ENCODE measurements around the gene RALGAPA2. TPM values are rescaled to one million over a fixed set of nuclear protein-coding genes. Genes with fewer than 3 reads are reported as not detected.

The RALGAPA2 gene
- total RNA-seq, 1 donor from 2014 or later: 22.1 TPM

- H3K4me3 Mint-ChIP-seq (ENCODE audit: low read depth): peak overlapping the region; percentile 87
- peaks cover 6% of the 10 kb centered on the region for H3K9me3 Mint-ChIP-seq
- peak overlapping the region; percentile 79 for H3K27ac Mint-ChIP-seq
- no peak for DNase-seq (ENCODE audit: low spot score)
- intact Hi-C loops (cut with micrococcal nuclease): loop anchor here (5.0 kb wide), 2 partner anchors 34 to 214 kb away; no protein-coding TSS in a partner anchor
- peaks cover 33% of the 10 kb centered on the region for H3K4me1 Mint-ChIP-seq (ENCODE audit: low read depth)
- H3K36me3 Mint-ChIP-seq (ENCODE audit: low read depth): peaks cover 25% of the 10 kb centered on the region
- no peaks in the 10 kb centered on the region for H3K27me3 Mint-ChIP-seq (ENCODE audit: low read depth)
Observed at GRCh38 chr20:20711413-20711812, 1.0 kb downstream of the RALGAPA2 start.

DNA sequence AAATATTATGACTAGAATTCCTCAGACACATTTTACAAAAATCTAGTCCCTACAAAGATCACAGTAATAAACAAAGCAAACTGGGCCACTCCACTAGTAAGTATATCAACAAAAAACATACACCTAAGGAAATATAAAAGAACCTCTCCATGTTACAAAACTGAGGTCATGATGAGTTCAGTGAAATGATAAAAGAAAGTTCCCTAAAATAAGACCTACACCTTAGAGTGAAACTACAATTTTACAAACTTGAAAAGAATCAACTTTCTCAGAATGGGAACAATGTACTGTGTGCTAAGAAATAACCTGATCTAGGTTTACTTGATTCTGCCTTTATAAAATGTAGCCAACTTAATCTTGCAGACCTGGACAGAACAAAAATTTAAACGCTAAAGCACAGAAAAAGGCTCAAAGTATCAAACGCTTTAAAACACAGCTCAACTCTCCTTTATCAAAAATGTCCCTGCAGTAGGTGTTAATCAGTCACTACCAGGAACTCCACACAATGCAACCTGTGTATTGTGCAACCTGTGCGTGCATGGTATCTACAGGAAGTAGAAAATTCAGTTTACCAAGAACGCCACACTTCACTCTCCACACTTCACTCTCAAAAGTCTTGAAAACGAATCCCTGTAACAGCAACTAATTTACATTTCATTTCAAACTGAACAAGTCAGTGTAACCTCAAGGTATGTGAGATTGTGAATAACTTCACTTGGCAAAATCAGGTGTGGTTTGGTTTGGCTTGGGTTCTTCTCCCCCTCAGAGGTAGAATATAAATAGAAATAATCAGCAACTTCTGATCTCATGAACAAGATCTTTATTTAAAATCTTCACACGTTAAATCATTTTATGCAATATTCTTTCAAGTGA is 1.8 kb downstream of the RALGAPA2 start:
- intact Hi-C loops (cut with micrococcal nuclease): loop anchor here (5.0 kb wide), 2 partner anchors 33 to 213 kb away; no protein-coding TSS in a partner anchor
- Mint-ChIP-seq H3K27ac (peak overlapping the region; percentile 79), H3K4me3 (ENCODE audit: low read depth) (peak overlapping the region; percentile 87), H3K9me3 (peaks cover 6% of the 10 kb centered on the region), H3K36me3 (ENCODE audit: low read depth) (peaks cover 29% of the 10 kb centered on the region), H3K27me3 (ENCODE audit: low read depth) (no peaks in the 10 kb centered on the region), H3K4me1 (ENCODE audit: low read depth) (peaks cover 33% of the 10 kb centered on the region)
- no peak for DNase-seq (ENCODE audit: low spot score)

- no peaks in the 10 kb centered on the region for H3K27me3 Mint-ChIP-seq (ENCODE audit: low read depth)
- intact Hi-C loops (cut with micrococcal nuclease): loop anchor here (5.0 kb wide), 2 partner anchors 33 to 213 kb away; no protein-coding TSS in a partner anchor
- H3K4me3 Mint-ChIP-seq (ENCODE audit: low read depth): no peak overlapping the region
- H3K4me1 Mint-ChIP-seq (ENCODE audit: low read depth): peaks cover 33% of the 10 kb centered on the region
- H3K36me3 Mint-ChIP-seq (ENCODE audit: low read depth): peaks cover 29% of the 10 kb centered on the region
- H3K9me3 Mint-ChIP-seq: peaks cover 6% of the 10 kb centered on the region
- DNase-seq (ENCODE audit: low spot score): no peak
- H3K27ac Mint-ChIP-seq: no peak overlapping the region
Observed at GRCh38 chr20:20709887-20710286, 2.6 kb downstream of the RALGAPA2 start.

GRCh38 chr20:20706285-20706684 is 6.2 kb downstream of the RALGAPA2 start:
- peaks cover 29% of the 10 kb centered on the region for H3K36me3 Mint-ChIP-seq (ENCODE audit: low read depth)
- intact Hi-C loops (cut with micrococcal nuclease): no loop called here

GRCh38 chr20:20702330-20703245 is 9.9 kb downstream of the RALGAPA2 start:
- no peak overlapping the region for H3K4me3 Mint-ChIP-seq (ENCODE audit: low read depth)
- H3K4me1 Mint-ChIP-seq (ENCODE audit: low read depth): peaks cover 6% of the 10 kb centered on the region
- intact Hi-C loops (cut with micrococcal nuclease): no loop called here
- H3K27me3 Mint-ChIP-seq (ENCODE audit: low read depth): no peaks in the 10 kb centered on the region
- peaks cover 9% of the 10 kb centered on the region for H3K36me3 Mint-ChIP-seq (ENCODE audit: low read depth)
- DNase-seq (ENCODE audit: low spot score): no peak
- no peak overlapping the region for H3K27ac Mint-ChIP-seq
- no peaks in the 10 kb centered on the region for H3K9me3 Mint-ChIP-seq

More at GRCh38 chr20:20706285-20706684, 6.2 kb downstream of the RALGAPA2 start:
- DNase-seq (ENCODE audit: low spot score): no peak
- peaks cover 6% of the 10 kb centered on the region for H3K9me3 Mint-ChIP-seq
- H3K4me3 Mint-ChIP-seq (ENCODE audit: low read depth): no peak overlapping the region
- no peaks in the 10 kb centered on the region for H3K27me3 Mint-ChIP-seq (ENCODE audit: low read depth)
- no peak overlapping the region for H3K27ac Mint-ChIP-seq
- peaks cover 26% of the 10 kb centered on the region for H3K4me1 Mint-ChIP-seq (ENCODE audit: low read depth)

DNA sequence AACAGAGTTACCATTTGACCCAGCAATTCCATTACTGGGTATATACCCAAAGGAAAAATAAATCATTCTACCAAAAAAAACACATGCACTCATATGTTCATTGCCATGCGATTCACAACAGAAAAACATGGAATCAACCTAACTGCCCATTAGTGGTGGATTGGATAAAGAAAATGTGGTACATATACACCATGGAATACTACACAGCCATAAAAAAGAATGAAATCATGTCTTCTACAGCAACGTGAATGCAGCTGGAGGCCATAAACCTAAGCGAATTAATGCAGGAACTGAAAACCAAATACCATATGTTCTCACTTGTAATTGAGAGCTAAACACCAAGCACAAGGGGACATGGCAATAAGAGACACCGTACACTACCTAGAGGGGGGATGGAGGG is 12.5 kb downstream of the RALGAPA2 start:
- H3K27me3 Mint-ChIP-seq (ENCODE audit: low read depth): no peaks in the 10 kb centered on the region
- H3K27ac Mint-ChIP-seq: no peak overlapping the region
- no peak overlapping the region for H3K4me3 Mint-ChIP-seq (ENCODE audit: low read depth)
- H3K4me1 Mint-ChIP-seq (ENCODE audit: low read depth): peaks cover 6% of the 10 kb centered on the region
- no peaks in the 10 kb centered on the region for H3K36me3 Mint-ChIP-seq (ENCODE audit: low read depth)
- no peak for DNase-seq (ENCODE audit: low spot score)
- no peaks in the 10 kb centered on the region for H3K9me3 Mint-ChIP-seq
- intact Hi-C loops (cut with micrococcal nuclease): no loop called here

DNA sequence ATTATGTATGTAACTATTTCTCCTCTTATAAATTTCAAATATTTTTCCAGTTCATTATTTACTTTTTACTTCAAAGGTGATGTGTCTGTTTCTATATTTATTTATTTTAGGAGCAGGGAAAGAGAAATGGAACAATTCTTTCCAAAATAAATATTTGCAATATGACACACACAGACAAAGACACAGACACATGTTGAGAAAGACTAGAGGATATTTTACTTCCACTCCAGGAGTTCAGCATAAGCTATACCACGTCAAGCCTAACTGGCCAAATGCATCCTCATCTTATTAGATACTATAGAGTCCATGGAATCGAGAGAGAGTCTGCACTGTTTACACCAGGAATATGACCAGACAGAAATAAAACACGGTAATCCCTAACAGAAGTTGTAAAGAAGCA is 13.3 kb downstream of the RALGAPA2 start:
- no peak overlapping the region for H3K4me3 Mint-ChIP-seq (ENCODE audit: low read depth)
- no peaks in the 10 kb centered on the region for H3K27me3 Mint-ChIP-seq (ENCODE audit: low read depth)
- H3K4me1 Mint-ChIP-seq (ENCODE audit: low read depth): peaks cover 6% of the 10 kb centered on the region
- H3K27ac Mint-ChIP-seq: no peak overlapping the region
- intact Hi-C loops (cut with micrococcal nuclease): no loop called here
- DNase-seq (ENCODE audit: low spot score): no peak
- H3K36me3 Mint-ChIP-seq (ENCODE audit: low read depth): no peaks in the 10 kb centered on the region
- H3K9me3 Mint-ChIP-seq: no peaks in the 10 kb centered on the region

GRCh38 chr20:20697325-20697845 is 15.1 kb downstream of the RALGAPA2 start:
- no peaks in the 10 kb centered on the region for H3K27me3 Mint-ChIP-seq (ENCODE audit: low read depth)
- no peak for DNase-seq (ENCODE audit: low spot score)
- no peak overlapping the region for H3K4me3 Mint-ChIP-seq (ENCODE audit: low read depth)
- intact Hi-C loops (cut with micrococcal nuclease): no loop called here
- no peaks in the 10 kb centered on the region for H3K36me3 Mint-ChIP-seq (ENCODE audit: low read depth)
- no peak overlapping the region for H3K27ac Mint-ChIP-seq
- no peaks in the 10 kb centered on the region for H3K9me3 Mint-ChIP-seq
- H3K4me1 Mint-ChIP-seq (ENCODE audit: low read depth): peaks cover 6% of the 10 kb centered on the region

DNA sequence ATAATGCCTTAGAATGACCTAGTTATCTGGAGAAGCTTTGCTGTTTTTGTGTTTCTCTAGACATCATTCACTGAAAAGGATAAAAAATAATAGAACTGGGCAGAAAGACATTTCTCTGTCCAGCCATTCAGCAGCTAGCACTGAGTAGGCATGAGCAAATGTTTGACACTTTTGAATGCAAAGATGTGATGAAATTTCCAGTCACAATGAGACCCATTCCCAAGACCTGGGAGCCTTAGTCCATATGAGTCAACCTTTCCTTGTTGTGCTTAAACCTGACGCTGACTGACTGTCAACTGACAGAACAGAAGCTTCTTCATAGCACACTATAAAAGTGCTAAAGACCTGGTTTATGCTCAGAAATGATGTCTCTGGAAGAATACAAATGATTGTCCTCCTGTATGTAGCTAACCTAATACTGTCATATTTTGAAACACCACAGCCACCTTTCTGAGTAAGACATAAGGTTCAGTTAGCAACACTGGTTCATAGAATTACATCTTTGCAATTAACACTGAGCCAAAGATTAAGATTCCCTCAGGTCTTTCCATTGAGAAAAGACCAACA is 17.1 kb downstream of the RALGAPA2 start:
- intact Hi-C loops (cut with micrococcal nuclease): no loop called here
- Mint-ChIP-seq H3K4me3 (ENCODE audit: low read depth) (no peak overlapping the region), H3K4me1 (ENCODE audit: low read depth) (peaks cover 9% of the 10 kb centered on the region), H3K9me3 (no peaks in the 10 kb centered on the region), H3K27ac (no peak overlapping the region), H3K36me3 (ENCODE audit: low read depth) (no peaks in the 10 kb centered on the region), H3K27me3 (ENCODE audit: low read depth) (no peaks in the 10 kb centered on the region)
- no peak for DNase-seq (ENCODE audit: low spot score)

DNA sequence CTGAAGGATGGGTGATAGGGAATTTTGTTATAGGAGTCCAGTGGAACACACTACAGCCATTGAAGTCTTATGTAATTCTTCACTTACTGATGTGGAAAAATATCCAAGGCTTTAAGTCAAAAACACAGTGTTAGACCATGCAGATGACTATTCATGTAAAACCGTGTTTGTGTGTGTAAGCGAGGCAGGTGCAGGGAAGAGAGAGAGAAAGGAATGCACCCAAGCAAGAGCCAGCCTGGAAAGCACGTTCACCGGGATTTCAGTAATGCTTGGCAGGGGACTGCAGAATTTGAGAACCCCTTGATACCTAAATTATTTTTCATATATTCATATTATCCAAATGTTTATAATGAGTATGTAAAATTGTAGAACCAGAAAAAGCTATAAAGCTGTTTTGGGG is 17.9 kb downstream of the RALGAPA2 start:
- no peak for DNase-seq (ENCODE audit: low spot score)
- intact Hi-C loops (cut with micrococcal nuclease): no loop called here
- peaks cover 9% of the 10 kb centered on the region for H3K4me1 Mint-ChIP-seq (ENCODE audit: low read depth)
- no peaks in the 10 kb centered on the region for H3K9me3 Mint-ChIP-seq
- no peaks in the 10 kb centered on the region for H3K36me3 Mint-ChIP-seq (ENCODE audit: low read depth)
- H3K27me3 Mint-ChIP-seq (ENCODE audit: low read depth): no peaks in the 10 kb centered on the region
- no peak overlapping the region for H3K4me3 Mint-ChIP-seq (ENCODE audit: low read depth)
- H3K27ac Mint-ChIP-seq: no peak overlapping the region

DNA sequence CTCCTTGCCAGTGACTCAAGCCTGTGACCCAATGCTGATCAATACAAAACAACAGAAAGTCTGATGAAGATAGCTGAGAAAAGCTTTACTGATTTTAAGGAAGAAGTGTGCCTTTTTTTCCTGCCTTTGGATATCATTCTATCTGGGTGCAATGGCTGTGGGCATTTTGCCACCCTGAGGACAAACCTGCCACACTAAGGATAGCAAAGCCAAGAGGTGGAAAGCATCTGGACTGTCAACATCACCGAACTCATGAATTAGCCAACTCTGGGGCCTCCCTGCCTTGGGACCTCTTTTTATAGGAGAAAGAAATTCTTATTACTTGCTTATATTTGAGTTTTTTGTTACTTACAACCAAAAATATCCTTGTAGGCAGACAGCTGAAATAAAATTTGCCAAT is 19.9 kb downstream of the RALGAPA2 start:
- Mint-ChIP-seq H3K4me3 (ENCODE audit: low read depth) (no peak overlapping the region), H3K36me3 (ENCODE audit: low read depth) (no peaks in the 10 kb centered on the region), H3K27me3 (ENCODE audit: low read depth) (no peaks in the 10 kb centered on the region), H3K4me1 (ENCODE audit: low read depth) (peaks cover 9% of the 10 kb centered on the region), H3K27ac (no peak overlapping the region), H3K9me3 (no peaks in the 10 kb centered on the region)
- DNase-seq (ENCODE audit: low spot score): no peak
- intact Hi-C loops (cut with micrococcal nuclease): no loop called here

- H3K27ac Mint-ChIP-seq: no peak overlapping the region
- no peaks in the 10 kb centered on the region for H3K27me3 Mint-ChIP-seq (ENCODE audit: low read depth)
- intact Hi-C loops (cut with micrococcal nuclease): no loop called here
- H3K4me3 Mint-ChIP-seq (ENCODE audit: low read depth): no peak overlapping the region
- H3K36me3 Mint-ChIP-seq (ENCODE audit: low read depth): no peaks in the 10 kb centered on the region
- no peak for DNase-seq (ENCODE audit: low spot score)
- no peaks in the 10 kb centered on the region for H3K9me3 Mint-ChIP-seq
- H3K4me1 Mint-ChIP-seq (ENCODE audit: low read depth): peaks cover 9% of the 10 kb centered on the region
Observed at GRCh38 chr20:20691477-20692235, 20.8 kb downstream of the RALGAPA2 start.
